Right lobe of liver (tissue), 4 donors: ENCODE measurements around the gene GREB1.

Experiments used
- CTCF ChIP-seq, 4 donors: fragments of 200-600 bp in 3 of 4; fragments of 450-650 bp in 1 of 4; IDR thresholded peaks; one replicate each; pipeline versions ENCODE4 v1.5.1 to v1.8.0; 2016 to 2022; ENCODE audit warnings: antibody characterized with exemption in 4 of 4, mild to moderate bottlenecking in 2 of 4
- POLR2A ChIP-seq: fragments of 450-650 bp; IDR thresholded peaks from one replicate; pipeline ENCODE4 v1.6.1; 2017; ENCODE audit warnings: antibody characterized with exemption, mild to moderate bottlenecking
- donor health status: DM: no; HTN: no; CAD: no.
- donor health status: DM: no; HTN: no; CAD: no.
- donor health status: DM: no; HTN: yes; CAD: no.

DNA sequence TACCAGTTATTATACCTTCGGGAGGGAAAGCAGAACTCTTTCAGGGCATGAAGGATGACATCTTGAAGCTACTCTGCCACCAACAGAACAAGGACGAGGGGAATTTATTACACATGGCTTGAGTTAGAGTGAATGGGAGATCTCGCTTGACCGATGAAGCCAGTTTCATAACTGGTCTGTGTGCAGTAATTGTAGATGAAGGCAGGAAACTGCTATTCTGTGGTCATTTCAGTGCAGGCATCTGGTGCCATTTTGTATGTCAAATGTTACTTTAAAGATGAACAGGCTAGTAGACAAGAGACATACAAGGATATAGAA lies 20.5 kb downstream of the GREB1 start:
- TF ChIP-seq POLR2A (no peak), CTCF (IDR thresholded peaks at IDR 0.05) (no peak)
